Urinary bladder (tissue), 4 donors: ENCODE measurements around the gene TXLNG. TPM values are rescaled to one million over a fixed set of nuclear protein-coding genes. Genes with fewer than 3 reads are reported as not detected.
"Not testable (repeated sequence)": the region's sequence is repeated elsewhere in the genome, so short reads cannot be mapped to it uniquely, and the experiment has no call there.

ENCODE experiments used
- DNase-seq: peaks from one replicate; pipeline ENCODE4 v3.0.0-alpha.2; 2015; ENCODE audit errors: extremely low spot score
- H3K27ac ChIP-seq: one replicate; pipeline ENCODE4 v1.5.1; 2013; ENCODE audit warnings: low read depth, mild to moderate bottlenecking, moderate library complexity
- H3K36me3 ChIP-seq: one replicate; pipeline ENCODE4 v1.6.1; 2013; ENCODE audit warnings: mild to moderate bottlenecking, moderate library complexity; ENCODE audit not compliant: insufficient read depth
- H3K4me1 ChIP-seq: one replicate; pipeline ENCODE4 v1.6.1; 2013; ENCODE audit warnings: mild to moderate bottlenecking, moderate library complexity; ENCODE audit not compliant: insufficient read depth
- H3K4me3 ChIP-seq: one replicate; pipeline ENCODE4 v1.5.1; 2013; ENCODE audit warnings: low read depth, low read length
- WGBS: extraction: QIAGEN DNeasy Blood & Tissue Kit; methylation state at CpG from one replicate; pipeline ENCODE4 v1.1.7; 2013; 5-methylcytosine and 5-hydroxymethylcytosine counted together
- polyA plus RNA-seq: library from polyadenylated mRNA; stranded (reverse); fragments of 200-250 nt; gene quantifications from one replicate; pipeline ENCODE4 v1.2.3, GENCODE V29; 2013
- total RNA-seq: library from RNA; depleted of rRNA; stranded (reverse); fragments of >200 nt; gene quantifications from one replicate; pipeline ENCODE4 v1.2.3, GENCODE V29; 2014
- donor health status: healthy with polysubstance abuse.
- donor health status: healthy.

TXLNG gene
- total and polyA plus RNA-seq, 2 donors = 8.5 to 12.2 TPM

DNA sequence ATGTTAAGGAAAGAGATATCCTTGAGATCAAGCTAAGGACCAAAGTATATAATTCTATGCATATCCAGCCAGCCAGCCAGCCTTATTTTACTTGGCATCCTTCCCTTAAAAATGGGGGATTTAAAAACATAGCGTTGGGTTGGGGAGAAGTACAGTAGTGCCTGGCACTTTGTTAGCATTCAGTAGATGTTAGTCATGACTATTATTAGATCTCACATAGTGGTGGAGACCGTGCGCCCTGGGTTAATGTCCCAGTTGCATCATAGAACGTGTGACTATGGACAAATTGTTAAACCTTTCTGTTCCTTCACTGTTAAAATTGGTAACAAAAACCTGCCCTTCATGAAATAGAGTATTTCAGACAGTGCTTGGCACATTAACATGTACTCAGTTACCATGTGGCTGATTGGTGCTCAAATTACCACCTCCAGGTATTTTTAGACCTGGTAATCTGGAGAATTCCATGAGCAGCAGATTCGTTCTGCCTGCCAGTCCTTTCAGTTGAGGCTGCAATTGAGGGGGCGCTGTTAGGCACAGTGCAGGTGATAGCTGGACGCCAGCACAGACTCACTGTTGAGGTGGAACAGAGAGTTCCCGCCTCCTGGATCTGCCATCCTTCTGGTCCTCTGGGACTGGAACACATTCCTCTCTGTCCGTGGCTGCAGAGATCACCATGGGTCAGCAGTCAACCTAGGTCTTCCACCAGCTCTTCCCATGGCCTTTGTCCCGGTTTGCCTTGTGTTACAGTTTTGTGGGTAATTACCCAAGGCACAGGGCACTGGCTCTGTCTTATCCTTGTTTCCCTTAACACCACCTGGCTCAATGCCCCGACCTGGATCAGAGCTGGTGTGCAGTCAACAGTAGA lies 52.2 kb downstream of the TXLNG start:
- Histone ChIP-seq H3K27ac (no peak overlapping the region), H3K4me3 (no peak overlapping the region), H3K4me1 (no peaks in the 10 kb centered on the region), H3K36me3 (no peaks in the 10 kb centered on the region)
- WGBS = 61% methylated on average over 11 of the region's 11 CpGs
- DNase-seq = no peak

DNA sequence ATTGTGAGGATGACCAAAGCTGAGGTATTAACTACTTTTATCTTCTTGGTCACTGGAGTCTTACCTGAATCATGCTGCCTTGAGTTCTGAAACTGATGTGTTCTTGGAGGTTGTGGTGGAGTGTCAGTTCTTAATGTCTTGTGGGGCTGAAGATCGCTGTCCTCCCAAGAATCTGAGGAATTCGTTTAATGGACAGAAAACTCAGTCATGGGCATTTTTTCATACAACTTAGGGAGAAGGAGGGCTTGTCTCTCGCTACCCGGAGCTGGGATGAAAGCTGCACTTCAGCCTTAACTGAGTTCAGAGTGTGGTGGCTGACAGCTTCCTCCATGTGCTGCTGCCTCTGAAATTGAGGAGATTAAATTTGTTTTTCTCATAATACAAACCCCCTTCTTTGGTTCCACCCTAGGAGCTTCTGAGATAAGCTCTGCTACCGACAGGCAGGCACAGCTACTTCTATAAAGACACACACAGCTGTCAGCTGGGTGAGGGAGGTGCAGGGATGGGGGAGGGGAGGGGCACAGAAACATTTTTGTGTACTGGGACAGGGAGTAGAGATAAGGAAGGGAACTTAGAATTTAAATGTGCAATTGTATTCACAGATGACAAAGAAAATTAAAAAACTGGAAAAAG lies 53.1 kb downstream of the TXLNG start:
- Histone ChIP-seq H3K27ac (peak overlapping the region; percentile 6), H3K4me1 (no peaks in the 10 kb centered on the region), H3K4me3 (no peak overlapping the region), H3K36me3 (no peaks in the 10 kb centered on the region)
- WGBS = 47% methylated on average over 5 of the region's 5 CpGs
- no peak for DNase-seq

DNA sequence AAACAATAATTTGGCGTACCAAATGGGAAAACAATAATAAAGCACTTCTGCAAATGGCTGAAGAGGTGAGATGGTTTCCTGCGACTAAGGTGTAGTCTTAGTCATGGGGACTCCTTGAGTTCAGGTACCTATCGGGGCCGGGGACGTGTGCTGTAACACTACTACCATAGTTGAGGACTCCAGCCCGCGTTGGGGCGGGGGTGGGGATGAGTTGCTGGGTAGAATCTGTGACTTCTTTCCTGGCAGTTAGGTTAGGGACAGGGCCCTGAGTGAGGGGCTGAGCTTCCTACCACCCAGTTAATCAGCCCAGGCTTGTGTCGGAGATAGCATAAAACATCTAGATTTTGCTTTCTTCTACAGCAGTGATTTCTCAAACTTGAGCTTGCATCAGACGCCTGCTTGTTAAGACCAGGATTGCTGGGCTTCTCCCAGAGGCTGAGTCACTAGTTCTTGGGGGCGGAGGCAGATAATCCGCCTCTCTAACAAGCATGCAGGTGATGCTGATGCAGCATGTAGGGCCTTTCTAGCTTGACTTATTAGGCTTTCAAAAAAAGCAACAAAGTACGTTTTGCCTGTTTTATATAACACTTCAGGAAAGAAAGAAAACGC lies 53.7 kb downstream of the TXLNG start:
- 75% methylated on average over 14 of the region's 14 CpGs for WGBS
- Histone ChIP-seq H3K4me3 (no peak overlapping the region), H3K36me3 (no peaks in the 10 kb centered on the region)

DNA sequence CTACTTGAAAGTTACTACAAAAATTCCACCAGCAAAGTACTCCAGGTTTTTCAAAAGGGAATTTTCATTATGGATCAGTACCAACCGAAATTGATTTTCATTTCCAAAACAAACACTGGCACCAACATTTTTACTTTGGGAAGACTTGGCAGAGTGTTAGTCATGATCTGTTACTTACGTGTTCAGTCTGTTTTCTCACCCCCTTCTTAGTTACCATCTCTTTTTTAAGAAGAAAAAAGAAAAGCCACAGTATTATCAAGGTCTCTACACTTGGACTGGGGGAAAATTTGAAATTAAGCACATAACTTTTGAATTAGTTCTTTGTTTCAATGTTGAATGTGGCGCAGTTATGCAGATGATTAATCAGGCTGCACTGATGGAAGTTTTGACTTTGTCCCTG lies 56.4 kb downstream of the TXLNG start:
- DNase-seq = no peak
- 74% methylated on average over 3 of the region's 3 CpGs for WGBS
- H3K4me1 ChIP-seq = no peaks in the 10 kb centered on the region
- H3K27ac ChIP-seq = no peak overlapping the region
- H3K4me3 ChIP-seq = no peak overlapping the region
- peaks cover 1% of the 10 kb centered on the region for H3K36me3 ChIP-seq

More for the DNA sequence above, 53.7 kb downstream of the TXLNG start:
- Histone ChIP-seq H3K4me1 (no peaks in the 10 kb centered on the region), H3K27ac (peak overlapping the region; percentile 6)
- DNase-seq = no peak

DNA sequence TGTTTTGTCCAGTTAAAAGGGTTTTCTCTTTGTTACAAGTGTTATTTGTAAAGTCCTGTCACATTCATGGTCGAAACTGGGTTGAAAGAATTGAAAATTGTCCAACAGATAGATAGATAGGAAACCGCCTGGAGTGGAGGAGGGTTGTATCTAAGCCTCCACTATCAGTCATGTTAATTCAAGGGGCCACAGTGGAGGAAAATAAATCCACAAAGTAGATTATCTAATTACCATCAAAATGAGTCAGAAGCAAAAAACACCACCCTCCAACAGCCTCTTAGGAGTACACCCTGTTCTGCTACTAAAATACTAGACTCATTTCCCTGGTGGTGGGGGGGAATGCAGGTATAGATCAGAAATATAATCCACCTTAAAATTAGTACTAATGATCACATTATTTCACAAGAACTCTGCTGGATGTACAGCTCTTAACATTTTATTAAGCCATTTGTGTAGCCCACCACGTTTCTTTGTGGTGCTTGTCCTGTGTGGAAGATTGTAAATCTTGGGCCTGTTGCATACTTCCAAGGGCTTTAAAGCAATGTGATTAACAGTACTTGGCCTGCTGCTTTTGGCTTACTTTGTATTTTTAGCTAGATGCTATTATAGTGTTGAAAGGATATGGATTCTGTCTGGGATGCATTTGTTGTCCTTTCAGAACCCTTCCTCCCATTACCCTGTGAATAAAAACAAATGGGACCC lies 57.1 kb downstream of the TXLNG start:
- H3K27ac ChIP-seq = no peak overlapping the region
- no peak for DNase-seq
- WGBS = 45% methylated on average over 3 of the region's 3 CpGs

DNA sequence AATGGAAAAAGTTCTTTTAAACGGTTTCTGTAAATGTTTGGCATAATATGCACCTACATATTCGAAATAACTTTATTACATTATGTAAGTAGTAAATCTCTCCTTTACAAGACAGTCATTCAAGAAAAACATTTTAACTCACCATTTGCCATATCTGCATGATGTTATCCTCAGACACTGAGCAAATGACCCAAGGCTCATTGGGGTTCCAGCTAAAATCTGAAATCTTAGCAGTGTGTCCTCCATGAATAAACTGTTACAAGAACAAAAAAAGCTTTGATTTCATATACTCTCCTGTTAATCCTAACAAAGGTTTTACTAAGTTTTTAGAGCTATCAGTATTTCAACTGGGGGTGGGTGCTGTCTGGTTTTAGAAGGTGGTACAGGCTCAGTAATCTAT lies 59.4 kb downstream of the TXLNG start:
- 61% methylated on average over 2 of the region's 2 CpGs for WGBS
- Histone ChIP-seq H3K4me1 (no peaks in the 10 kb centered on the region), H3K27ac (no peak overlapping the region), H3K4me3 (no peak overlapping the region), H3K36me3 (peaks cover 1% of the 10 kb centered on the region)
- DNase-seq = no peak

More for the DNA sequence above, 57.1 kb downstream of the TXLNG start:
- Histone ChIP-seq H3K4me3 (no peak overlapping the region), H3K36me3 (peaks cover 1% of the 10 kb centered on the region), H3K4me1 (no peaks in the 10 kb centered on the region)

DNA sequence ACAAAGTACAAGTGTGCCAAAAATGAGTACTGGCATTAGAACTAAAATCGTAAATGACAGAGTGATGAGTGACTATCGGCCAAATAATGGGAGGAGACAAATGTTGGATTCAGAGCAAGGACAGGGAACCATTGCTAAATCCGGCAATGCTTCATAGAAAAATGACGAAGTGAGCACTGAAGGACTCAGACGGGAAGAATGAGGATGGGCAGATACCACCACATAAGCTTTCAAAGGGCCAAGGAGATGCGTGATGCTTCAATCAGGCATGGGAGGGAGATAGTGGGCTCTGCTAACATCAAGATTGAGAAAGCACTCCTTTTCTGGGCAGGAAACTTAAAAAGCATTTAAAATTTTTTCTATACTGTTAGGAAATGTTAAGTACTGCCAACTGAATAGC lies 62.3 kb downstream of the TXLNG start:
- Histone ChIP-seq H3K4me1 (no peaks in the 10 kb centered on the region), H3K27ac (no peak overlapping the region), H3K36me3 (peaks cover 1% of the 10 kb centered on the region), H3K4me3 (no peak overlapping the region)
- 50% methylated on average over 6 of the region's 6 CpGs for WGBS
- DNase-seq = no peak

DNA sequence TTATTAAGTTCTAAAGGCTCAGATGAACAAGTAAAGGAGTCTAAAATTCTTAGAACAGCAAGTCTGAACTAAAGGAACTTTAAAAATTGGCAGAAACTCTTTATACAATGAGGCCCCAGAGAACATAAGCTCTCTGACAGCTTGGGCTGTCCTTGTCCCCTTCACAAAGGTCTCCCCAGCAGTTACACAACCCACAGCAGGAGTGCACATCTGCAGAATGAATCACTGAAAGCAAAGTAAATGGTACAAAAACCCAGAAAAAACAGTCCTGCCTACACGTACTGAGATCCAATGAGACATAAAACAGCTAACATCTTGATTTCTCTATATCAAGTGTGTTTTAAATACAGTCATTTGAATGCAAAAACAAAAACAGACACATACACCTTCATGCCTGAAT lies 65.2 kb downstream of the TXLNG start:
- H3K27ac ChIP-seq = no peak overlapping the region
- H3K4me1 ChIP-seq = no peaks in the 10 kb centered on the region
- no peaks in the 10 kb centered on the region for H3K36me3 ChIP-seq
- WGBS = 49% methylated on average over 1 of the region's 1 CpG
- H3K4me3 ChIP-seq = no peak overlapping the region
- DNase-seq = no peak

DNA sequence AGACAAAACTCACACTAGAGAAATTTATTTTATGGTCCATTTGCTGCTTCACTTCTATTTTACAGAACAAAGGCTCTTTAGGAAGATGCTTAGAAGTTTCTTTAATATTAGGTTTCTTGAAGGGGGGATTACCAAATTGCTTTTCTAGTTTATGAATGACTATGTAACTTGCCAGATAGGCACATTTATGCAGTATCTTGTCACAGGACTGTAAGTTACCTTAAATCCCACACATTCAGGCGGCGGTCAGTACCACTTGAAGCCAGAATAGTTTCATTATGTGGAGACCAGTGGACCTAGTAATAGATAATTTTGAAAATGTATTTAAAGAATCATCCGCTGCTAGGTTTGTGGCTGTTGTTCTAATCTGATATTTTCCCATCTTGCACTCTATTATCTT lies 65.6 kb downstream of the TXLNG start:
- H3K36me3 ChIP-seq = no peaks in the 10 kb centered on the region
- H3K27ac ChIP-seq = no peak overlapping the region
- no peak overlapping the region for H3K4me3 ChIP-seq
- no peak for DNase-seq
- 97% methylated on average over 3 of the region's 3 CpGs for WGBS
- H3K4me1 ChIP-seq = no peaks in the 10 kb centered on the region

DNA sequence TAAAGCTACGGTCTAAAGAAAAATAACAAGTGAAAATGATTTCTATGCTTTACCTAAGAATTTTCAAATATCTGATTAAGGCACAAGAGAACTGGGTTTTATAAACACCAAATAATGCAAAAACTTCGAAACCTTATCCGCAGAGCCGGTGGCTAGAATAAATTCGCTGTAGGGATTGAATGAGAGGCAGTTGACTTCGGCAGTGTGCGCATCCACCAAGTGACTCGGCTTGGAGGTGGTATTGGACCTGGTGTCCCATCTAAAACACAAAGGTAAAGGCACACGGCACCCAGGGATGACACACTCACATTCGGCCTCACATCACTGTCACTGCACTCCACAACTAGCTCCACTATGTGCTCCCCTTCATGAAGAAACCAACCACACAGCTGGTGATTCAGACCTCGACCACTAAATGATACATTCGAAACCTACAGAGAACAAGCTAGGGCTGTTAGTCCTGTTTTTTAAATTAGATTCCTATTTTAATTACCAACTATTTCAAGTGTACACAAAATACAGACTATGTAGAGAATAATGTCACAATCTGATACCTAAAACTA lies 66.4 kb downstream of the TXLNG start:
- WGBS = 91% methylated on average over 12 of the region's 12 CpGs
- H3K4me1 ChIP-seq = no peaks in the 10 kb centered on the region
- H3K36me3 ChIP-seq = no peaks in the 10 kb centered on the region
- H3K4me3 ChIP-seq = no peak overlapping the region
- no peak for DNase-seq
- H3K27ac ChIP-seq = no peak overlapping the region

DNA sequence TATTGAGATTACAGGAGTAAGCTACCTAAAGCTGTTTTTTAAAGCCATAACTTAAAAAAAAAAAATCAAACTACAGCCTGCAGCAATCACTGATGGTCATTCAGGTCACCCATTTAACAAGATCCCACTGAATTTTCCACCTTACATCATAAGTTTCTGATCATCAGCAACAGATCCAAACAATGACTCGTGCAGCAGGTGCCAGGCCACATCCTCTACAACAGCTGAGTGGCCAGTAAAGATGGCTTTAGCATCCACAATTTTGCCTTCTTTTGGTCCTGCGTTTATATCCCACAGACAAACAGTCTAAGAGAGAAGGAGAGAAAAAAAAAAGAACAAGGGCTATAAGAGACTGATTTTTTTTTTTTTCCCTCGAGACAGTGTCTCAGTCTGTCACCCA lies 67.3 kb downstream of the TXLNG start:
- 83% methylated on average over 3 of the region's 3 CpGs for WGBS
- Histone ChIP-seq H3K36me3 (no peaks in the 10 kb centered on the region), H3K4me1 (no peaks in the 10 kb centered on the region)

DNA sequence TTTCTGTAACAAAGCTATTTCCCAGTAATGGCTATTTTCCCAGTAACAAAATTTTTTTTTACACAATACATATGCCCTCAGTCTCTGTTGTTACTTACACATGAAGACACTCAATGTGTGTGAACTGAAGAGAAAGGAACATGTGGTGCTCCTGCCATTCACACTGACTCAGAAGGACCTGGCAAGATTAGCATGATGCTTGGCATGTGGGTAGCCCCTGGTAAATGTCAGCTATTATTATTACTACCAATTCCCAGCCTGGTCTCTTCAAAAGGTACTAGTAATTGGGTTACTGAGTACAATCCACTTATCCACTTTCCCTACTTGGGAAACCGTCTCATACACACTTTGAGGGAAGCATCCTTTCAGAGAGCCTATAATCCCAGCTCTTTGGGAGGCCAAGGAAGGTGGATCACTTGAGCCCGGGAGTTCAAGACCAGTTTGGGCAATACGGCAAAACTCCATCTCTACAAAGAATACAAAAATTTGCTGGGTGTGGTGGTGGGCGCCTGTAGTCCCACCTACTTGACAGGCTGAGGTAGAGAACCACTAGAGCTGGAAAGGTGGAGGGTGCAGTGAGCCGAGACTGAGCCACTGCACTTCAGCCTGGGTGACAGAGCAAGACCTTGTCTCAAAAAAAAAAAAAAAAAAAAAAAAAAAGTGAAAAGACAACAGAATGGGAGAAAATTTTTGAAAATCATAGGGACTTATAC lies 69.3 kb downstream of the TXLNG start:
- H3K36me3 ChIP-seq = no peaks in the 10 kb centered on the region
- no peak for DNase-seq
- 97% methylated on average over 5 of the region's 5 CpGs for WGBS
- H3K4me1 ChIP-seq = no peaks in the 10 kb centered on the region
- no peak overlapping the region for H3K4me3 ChIP-seq
- H3K27ac ChIP-seq = no peak overlapping the region

More for the DNA sequence above, 67.3 kb downstream of the TXLNG start:
- no peak overlapping the region for H3K4me3 ChIP-seq
- H3K27ac ChIP-seq = no peak overlapping the region
- no peak for DNase-seq

DNA sequence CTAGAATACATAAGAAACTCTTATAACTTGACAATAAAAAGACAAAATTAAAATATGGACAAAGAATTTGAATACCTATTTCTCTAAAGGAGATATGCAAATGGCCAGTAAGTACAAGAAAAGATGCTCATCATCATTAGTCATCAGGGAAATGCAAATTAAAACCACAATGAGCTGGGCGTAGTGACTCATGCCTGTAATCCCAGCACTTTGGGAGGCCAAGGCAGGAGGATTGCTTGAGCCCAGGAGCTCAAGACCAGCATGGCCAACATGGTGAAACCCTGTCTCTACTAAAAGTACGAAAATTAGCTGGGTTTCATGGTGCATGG lies 69.8 kb downstream of the TXLNG start:
- WGBS = 87% methylated on average over 2 of the region's 2 CpGs
- not testable (repeated sequence) for H3K27ac ChIP-seq, H3K36me3 ChIP-seq, H3K4me1 ChIP-seq, H3K4me3 ChIP-seq, DNase-seq
